SKM-1 (cell line): ENCODE results near the gene BTK.

Experiments
- DNase-seq: peaks from one replicate; lab custom pipeline; 2025; ENCODE audit not compliant: unreplicated experiment; lab: John Stamatoyannopoulos, UW

The BTK gene

GRCh38 chrX:101385795-101386541 is at the start of gene BTK:
TSS of gene BTK (minus strand) at chrX:101386191. CDS start at chrX:101375284, 10,907 bp downstream.
- peak; percentile 55 for DNase-seq

- DNase-seq = no peak
Measured at GRCh38 chrX:101430457-101431078, 44.6 kb upstream of the BTK start.

GRCh38 chrX:101429934-101430333 is 43.9 kb upstream of the BTK start:
- no peak for DNase-seq

GRCh38 chrX:101427954-101428353 is 42.0 kb upstream of the BTK start:
- DNase-seq = no peak

GRCh38 chrX:101419489-101419888 is 33.5 kb upstream of the BTK start:
- DNase-seq = no peak

- no peak for DNase-seq
Measured at GRCh38 chrX:101417981-101418841, 32.2 kb upstream of the BTK start.

- no peak for DNase-seq
Measured at GRCh38 chrX:101417190-101417589, 31.2 kb upstream of the BTK start.

GRCh38 chrX:101416691-101417090 is 30.7 kb upstream of the BTK start:
- DNase-seq = no peak

- no peak for DNase-seq
Measured at GRCh38 chrX:101415180-101416145, 29.5 kb upstream of the BTK start.

GRCh38 chrX:101411984-101412383 is 26.0 kb upstream of the BTK start:
- no peak for DNase-seq

GRCh38 chrX:101410461-101410860 is 24.5 kb upstream of the BTK start:
- no peak for DNase-seq

GRCh38 chrX:101409043-101409442 is 23.1 kb upstream of the BTK start:
- no peak for DNase-seq

GRCh38 chrX:101408532-101408841 is 22.5 kb upstream of the BTK start:
- DNase-seq = no peak

GRCh38 chrX:101407748-101408531 is 21.9 kb upstream of the BTK start, which contains the start of the genes GLA and HNRNPH2:
TSS of gene GLA (minus strand) at chrX:101407925. CDS start at chrX:101407903, 22 bp downstream.
TSS of gene HNRNPH2 (plus strand) at chrX:101408222. CDS start at chrX:101411989, 3,767 bp downstream.
- peak; percentile 81 for DNase-seq

- no peak for DNase-seq
Measured at GRCh38 chrX:101407167-101407747, 21.3 kb upstream of the BTK start.

- no peak for DNase-seq
Measured at GRCh38 chrX:101399825-101400224, 13.8 kb upstream of the BTK start.

- DNase-seq = no peak
Measured at GRCh38 chrX:101398694-101399093, 12.7 kb upstream of the BTK start.

- DNase-seq = no peak
Measured at GRCh38 chrX:101397779-101398178, 11.8 kb upstream of the BTK start.

- peak; percentile 17 for DNase-seq
Measured at GRCh38 chrX:101395789-101396188, 9.8 kb upstream of the BTK start.
